Left lung (tissue), 10 donors: ENCODE measurements around the gene GFRA3. TPM values are rescaled to one million over a fixed set of nuclear protein-coding genes. Genes with fewer than 3 reads are reported as not detected.

ENCODE experiments used
- ATAC-seq: fragments of 200-7000 bp; cut with Tn5 transposase; one replicate; pipeline ENCODE4 v1.9.1; 2020; ENCODE audit warnings: moderate library complexity
- DNase-seq, 4 donors: peaks; one replicate each; pipeline ENCODE4 v3.0.0-alpha.2; 2013 to 2020
- H3K27ac ChIP-seq, 2 donors: fragments of 200-600 bp; sonication (generic) in 1 of 2; one replicate each; pipeline versions ENCODE4 v1.5.0 to v1.8.0; 2020 to 2021
- H3K27me3 ChIP-seq, 2 donors: fragments of 200-600 bp; sonication (generic) in 1 of 2; one replicate each; pipeline versions ENCODE4 v1.5.0 to v1.8.0; 2020 to 2021
- H3K36me3 ChIP-seq, 2 donors: fragments of 200-600 bp; sonication (generic) in 1 of 2; one replicate each; pipeline versions ENCODE4 v1.5.0 to v1.8.0; 2020 to 2021
- H3K4me1 ChIP-seq, 2 donors: fragments of 200-600 bp; one replicate each; pipeline ENCODE4 v1.8.0; 2021
- H3K4me3 ChIP-seq, 2 donors: fragments of 200-600 bp; sonication (generic) in 1 of 2; one replicate each; pipeline versions ENCODE4 v1.5.0 to v1.8.0; 2020 to 2021; ENCODE audit warnings: mild to moderate bottlenecking in 1 of 2
- H3K9me3 ChIP-seq, 2 donors: fragments of 200-600 bp; sonication (generic) in 1 of 2; one replicate each; pipeline versions ENCODE4 v1.5.0 to v1.8.0; 2020 to 2021
- intact Hi-C, 2 donors: fragments of 100-400 bp; cut with DNase I; formaldehyde crosslinking; loops; one replicate each; pipeline versions ENCODE4 v1.11.2 to v1.14.2; 2022
- polyA plus RNA-seq, 6 donors: library from polyadenylated mRNA; unstranded; fragments of 120-200 nt; gene quantifications; one replicate each; pipeline ENCODE4 v1.2.1, GENCODE V29; 2013; ENCODE audit not compliant: insufficient read length in 6 of 6
- total RNA-seq, 2 donors: library from RNA; stranded (reverse); fragmentation: NEBNext Ultra II Directional; extraction: Animal tissue kit (Norgen Biotek cat#: 25700); gene quantifications; one replicate each; pipeline ENCODE4 v1.2.1, GENCODE V29; 2021
- TF ChIP-seq, protein P1 (sequence below), 2 donors: fragments of 200-600 bp; sonication (generic) in 1 of 2; IDR thresholded peaks; one replicate each; pipeline versions ENCODE4 v1.5.0 to v1.8.0; 2021; ENCODE audit warnings: antibody characterized with exemption in 2 of 2
- donor health status: DM: no; HTN: yes; CAD: no.
- donor health status: DM: no; HTN: no; CAD: no.

The GFRA3 gene
- total and polyA plus RNA-seq, 8 donors = 1.9 to 4.7 (median 3.4) TPM; not detected in 1

GRCh38 chr5:138271281-138271680 is 3.1 kb downstream of the GFRA3 start:
- Histone ChIP-seq H3K27ac (no peak overlapping the region), H3K9me3 (no peaks in the 10 kb centered on the region), H3K4me3 (no peak overlapping the region), H3K36me3 (no peaks in the 10 kb centered on the region), H3K27me3 (peaks cover 6 to 33% of the 10 kb centered on the region in 2 donors), H3K4me1 (peaks cover 8% of the 10 kb centered on the region in 2 donors)
- TF ChIP-seq, protein P1, sequence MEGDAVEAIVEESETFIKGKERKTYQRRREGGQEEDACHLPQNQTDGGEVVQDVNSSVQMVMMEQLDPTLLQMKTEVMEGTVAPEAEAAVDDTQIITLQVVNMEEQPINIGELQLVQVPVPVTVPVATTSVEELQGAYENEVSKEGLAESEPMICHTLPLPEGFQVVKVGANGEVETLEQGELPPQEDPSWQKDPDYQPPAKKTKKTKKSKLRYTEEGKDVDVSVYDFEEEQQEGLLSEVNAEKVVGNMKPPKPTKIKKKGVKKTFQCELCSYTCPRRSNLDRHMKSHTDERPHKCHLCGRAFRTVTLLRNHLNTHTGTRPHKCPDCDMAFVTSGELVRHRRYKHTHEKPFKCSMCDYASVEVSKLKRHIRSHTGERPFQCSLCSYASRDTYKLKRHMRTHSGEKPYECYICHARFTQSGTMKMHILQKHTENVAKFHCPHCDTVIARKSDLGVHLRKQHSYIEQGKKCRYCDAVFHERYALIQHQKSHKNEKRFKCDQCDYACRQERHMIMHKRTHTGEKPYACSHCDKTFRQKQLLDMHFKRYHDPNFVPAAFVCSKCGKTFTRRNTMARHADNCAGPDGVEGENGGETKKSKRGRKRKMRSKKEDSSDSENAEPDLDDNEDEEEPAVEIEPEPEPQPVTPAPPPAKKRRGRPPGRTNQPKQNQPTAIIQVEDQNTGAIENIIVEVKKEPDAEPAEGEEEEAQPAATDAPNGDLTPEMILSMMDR (IDR thresholded peaks at IDR 0.05) = no peak
- intact Hi-C loops = no loop called here
- DNase-seq (no peak), ATAC-seq (no peak)

- ATAC-seq = no peak
- no peaks in the 10 kb centered on the region for H3K4me1 ChIP-seq
- TF ChIP-seq, protein P1 (IDR thresholded peaks at IDR 0.05) = no peak
- H3K27me3 ChIP-seq = no peaks in the 10 kb centered on the region
- no peaks in the 10 kb centered on the region for H3K9me3 ChIP-seq
- H3K27ac ChIP-seq = no peak overlapping the region
- no peaks in the 10 kb centered on the region for H3K36me3 ChIP-seq
- intact Hi-C loops = no loop called here
- no peak overlapping the region for H3K4me3 ChIP-seq
- DNase-seq = no peak
Measured at GRCh38 chr5:138264183-138264582, 10.2 kb downstream of the GFRA3 start.

GRCh38 chr5:138263581-138263980 is 10.8 kb downstream of the GFRA3 start:
- TF ChIP-seq, protein P1 (IDR thresholded peaks at IDR 0.05) = no peak
- H3K4me1 ChIP-seq = no peaks in the 10 kb centered on the region
- H3K36me3 ChIP-seq = no peaks in the 10 kb centered on the region
- H3K27me3 ChIP-seq = no peaks in the 10 kb centered on the region
- H3K9me3 ChIP-seq = no peaks in the 10 kb centered on the region
- DNase-seq (no peak), ATAC-seq (no peak)
- no peak overlapping the region for H3K27ac ChIP-seq
- no peak overlapping the region for H3K4me3 ChIP-seq
- intact Hi-C loops = no loop called here

GRCh38 chr5:138258704-138259292 is 15.6 kb downstream of the GFRA3 start:
- H3K4me3 ChIP-seq = no peak overlapping the region
- intact Hi-C loops = no loop called here
- TF ChIP-seq, protein P1 (IDR thresholded peaks at IDR 0.05) = no peak
- ATAC-seq = no peak
- H3K4me1 ChIP-seq = no peaks in the 10 kb centered on the region
- H3K27me3 ChIP-seq = peaks cover 0 to 12% of the 10 kb centered on the region in 2 donors
- no peaks in the 10 kb centered on the region for H3K9me3 ChIP-seq
- no peak overlapping the region for H3K27ac ChIP-seq
- no peaks in the 10 kb centered on the region for H3K36me3 ChIP-seq
- DNase-seq = no peak

GRCh38 chr5:138257583-138257982 is 16.8 kb downstream of the GFRA3 start:
- ATAC-seq (no peak), DNase-seq (peak in 1 of 4 donors; percentile 76)
- Histone ChIP-seq H3K4me1 (no peaks in the 10 kb centered on the region), H3K36me3 (no peaks in the 10 kb centered on the region), H3K9me3 (no peaks in the 10 kb centered on the region), H3K27me3 (peaks cover 0 to 12% of the 10 kb centered on the region in 2 donors), H3K27ac (no peak overlapping the region), H3K4me3 (no peak overlapping the region)
- intact Hi-C loops = no loop called here
- TF ChIP-seq, protein P1 (IDR thresholded peaks at IDR 0.05) = no peak
